Midbrain (tissue), 1 donor: Measurements from ENCODE around the gene CATSPERD.
A peak's percentile ranks its signal among the peaks of the same experiment; 100 is the strongest.

Experiments
- DNase-seq: peaks from one replicate; lab custom pipeline; 2025; lab: John Stamatoyannopoulos, UW

The CATSPERD gene, protein sequence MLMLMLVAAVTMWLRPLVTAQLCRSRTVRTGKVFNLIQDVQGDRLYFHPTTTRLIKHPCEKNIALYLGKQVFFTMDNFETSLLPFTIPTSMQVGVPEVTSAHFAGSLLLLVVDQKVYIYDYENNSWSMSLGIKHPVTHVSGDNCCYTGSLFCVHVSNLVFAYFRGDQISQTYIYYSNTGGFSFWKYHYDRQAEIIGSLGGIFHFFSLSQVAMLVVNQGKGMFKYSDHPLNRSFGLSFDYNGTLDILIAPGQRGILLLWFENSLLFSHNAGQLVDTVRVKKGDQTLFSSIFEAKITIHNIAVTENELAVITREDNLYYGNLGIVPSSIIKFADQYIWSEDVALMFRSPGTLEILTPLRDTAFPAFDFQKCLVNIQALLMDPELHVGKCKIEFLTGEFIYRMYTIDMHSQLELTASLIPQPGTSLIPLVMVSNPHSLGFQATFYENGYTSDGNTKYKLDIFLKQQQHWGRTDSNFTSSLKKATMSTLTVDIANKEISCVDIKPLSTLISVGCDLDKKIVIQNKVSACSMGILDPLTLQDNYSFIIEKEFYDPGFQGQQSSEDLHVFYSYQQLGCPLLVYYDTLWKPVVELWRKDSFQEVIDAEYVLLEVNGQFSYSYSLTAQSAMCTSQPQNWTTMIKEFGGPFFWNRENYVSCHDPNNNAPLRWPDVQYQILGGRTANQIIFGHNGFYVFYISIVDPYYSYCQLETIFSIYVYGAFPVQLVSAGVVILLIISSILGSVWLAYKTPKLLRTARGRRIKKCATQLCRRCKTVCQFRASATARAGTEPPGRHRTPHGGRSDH

DNA sequence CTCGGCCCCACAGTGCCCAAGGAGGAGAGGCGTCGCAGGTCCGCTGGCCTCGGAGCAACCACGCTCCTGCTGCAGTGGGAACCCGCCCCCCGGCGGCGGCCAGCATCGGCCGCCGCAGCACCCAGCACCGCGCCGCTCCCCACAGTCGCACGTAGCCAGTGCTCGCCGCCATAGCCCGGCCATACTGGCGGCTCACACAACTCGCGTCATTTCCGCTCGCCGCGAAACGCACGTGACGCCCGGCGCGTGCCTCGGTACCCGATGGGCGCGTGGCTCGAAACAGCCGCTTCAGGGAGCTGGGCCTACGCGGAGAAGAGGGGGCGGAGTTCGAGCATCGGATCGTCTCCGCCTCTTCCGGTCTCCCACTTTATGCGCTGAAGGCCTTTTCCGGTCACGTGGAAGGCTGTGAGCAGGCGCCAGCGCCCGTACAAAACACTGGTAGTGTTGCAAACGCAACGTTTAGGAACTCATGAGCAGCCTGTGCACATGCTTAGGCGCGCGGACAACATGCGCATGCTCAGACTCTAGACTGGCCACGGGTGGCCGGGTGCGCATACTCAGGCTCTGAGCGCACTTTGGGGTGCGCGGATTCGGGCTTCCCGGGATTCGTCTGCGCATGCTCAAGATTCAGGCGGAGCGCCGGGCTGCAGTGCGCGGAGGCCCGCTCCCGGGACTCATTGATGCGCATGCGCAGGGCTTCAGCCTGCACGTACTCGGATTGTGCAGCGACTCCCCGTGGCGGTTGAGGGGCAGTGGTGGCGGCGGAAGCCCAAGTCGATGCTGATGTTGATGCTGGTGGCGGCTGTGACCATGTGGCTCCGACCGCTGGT lies at the start of gene CATSPERD, which contains the start of gene LONP1:
CATSPERD (plus strand) TSS at position 677 of the 830 bp plus-strand sequence; CDS start at position 778, 101 bp downstream.
LONP1 (minus strand) TSS at position 186 of the 830 bp plus-strand sequence; CDS start at position 172, 14 bp downstream.
- DNase-seq: peak; percentile 98

DNA sequence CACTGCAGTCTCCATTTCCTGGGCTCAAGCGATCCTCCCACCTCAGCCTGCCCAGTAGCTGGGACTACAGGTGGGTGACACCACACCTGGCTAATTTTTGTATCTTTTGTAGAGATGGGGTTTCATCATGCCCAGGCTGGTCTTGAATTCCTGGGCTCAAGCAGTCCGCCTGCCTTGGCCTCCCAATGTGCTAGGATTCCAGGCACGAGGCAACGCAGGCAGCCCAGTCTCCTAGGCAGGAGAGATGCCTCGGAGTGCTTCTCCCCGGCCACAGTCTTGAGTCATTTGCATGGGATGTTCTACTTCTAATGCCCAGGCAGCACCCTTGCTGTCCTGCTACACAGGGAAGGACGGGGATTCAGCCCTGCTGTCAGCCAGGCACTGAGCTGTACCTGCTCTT lies 48.8 kb upstream of the CATSPERD start:
- DNase-seq: no peak

- no peak for DNase-seq
These were observed 47.6 kb upstream of the CATSPERD start for GRCh38 chr19:5672708-5673459.

DNA sequence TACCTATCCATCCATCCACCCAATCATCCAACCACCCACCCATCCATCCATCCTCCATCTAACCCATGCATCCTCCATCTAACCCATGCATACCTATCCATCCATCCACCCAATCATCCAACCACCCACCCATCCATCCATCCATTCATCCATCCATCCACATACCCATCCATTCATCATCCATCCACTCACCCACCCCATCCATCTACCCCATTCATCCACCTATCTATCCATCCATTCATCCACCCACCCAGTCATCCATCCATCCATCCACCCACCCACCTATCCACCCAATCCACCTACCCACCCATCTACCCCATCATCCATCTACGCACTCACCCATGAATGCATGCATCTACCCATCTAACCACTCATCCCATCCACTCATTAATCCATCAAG lies 46.7 kb upstream of the CATSPERD start:
- DNase-seq: no peak

DNA sequence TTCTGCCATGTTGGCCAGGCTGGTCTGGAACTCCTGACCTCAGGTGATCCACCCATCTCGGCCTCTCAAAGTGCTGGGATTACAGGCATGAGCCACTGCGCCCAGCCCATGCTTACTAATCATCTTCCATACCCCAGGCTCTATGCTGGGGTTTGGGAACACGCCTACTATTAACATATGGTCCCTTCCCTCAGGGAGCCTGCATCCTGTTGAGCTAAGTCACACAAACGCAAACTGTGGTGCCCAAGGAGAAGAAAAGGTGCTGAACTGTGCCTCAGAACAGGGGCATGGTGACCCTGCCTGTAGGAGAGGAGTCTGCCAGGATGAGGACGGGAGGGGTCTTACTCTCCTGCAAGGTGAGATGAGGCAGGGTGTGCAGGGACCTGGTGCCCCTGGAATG lies 45.7 kb upstream of the CATSPERD start:
- no peak for DNase-seq

DNA sequence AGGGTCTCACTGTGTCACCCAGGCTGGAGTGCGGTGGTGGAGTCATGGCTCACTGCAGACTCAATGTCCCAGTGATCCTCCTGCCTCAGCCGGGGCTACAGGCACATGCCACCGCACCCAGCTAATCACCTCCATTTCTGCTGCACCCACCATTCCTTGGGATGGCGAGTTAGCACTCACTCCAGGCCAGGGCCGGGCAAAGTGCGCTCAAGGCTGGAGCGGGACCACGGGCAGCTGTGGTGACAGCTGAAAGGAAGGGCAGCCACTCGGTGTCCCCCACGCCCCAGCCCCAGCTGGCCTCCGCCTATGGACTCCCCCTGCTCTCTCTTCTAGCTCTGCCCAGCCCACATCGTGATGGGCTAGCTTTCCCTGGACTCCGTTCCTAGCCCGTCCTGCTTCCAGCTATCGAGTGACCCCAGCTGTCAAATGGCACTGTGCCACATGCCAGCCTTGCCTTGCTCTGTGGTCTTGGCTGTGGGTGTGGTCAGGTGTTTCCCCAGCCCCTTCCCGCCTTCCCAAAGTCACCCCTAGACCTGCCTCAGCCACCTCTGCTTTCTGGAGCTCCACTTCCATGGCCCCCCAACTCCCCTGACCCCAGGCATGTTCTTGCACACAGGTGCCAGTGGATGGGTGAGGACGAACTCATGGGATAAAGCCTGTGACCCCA lies 44.2 kb upstream of the CATSPERD start:
- DNase-seq: no peak

DNA sequence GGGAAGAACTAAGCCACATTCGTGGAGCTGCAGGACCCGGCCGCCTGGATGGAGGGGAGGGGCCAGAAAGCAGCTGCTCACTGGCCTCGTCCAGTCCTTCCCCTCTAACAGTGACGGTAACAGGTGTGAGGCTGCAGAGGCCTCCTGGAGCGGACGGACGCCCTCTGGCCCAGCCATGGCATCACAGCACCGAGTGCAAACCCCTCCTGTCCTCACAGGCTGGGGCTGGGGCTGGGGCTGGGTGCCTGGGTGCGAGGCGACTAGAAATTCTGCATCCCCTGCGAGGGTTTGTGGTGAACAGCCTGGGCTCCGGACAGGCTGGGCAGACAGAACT lies 43.7 kb upstream of the CATSPERD start:
- DNase-seq: no peak

DNA sequence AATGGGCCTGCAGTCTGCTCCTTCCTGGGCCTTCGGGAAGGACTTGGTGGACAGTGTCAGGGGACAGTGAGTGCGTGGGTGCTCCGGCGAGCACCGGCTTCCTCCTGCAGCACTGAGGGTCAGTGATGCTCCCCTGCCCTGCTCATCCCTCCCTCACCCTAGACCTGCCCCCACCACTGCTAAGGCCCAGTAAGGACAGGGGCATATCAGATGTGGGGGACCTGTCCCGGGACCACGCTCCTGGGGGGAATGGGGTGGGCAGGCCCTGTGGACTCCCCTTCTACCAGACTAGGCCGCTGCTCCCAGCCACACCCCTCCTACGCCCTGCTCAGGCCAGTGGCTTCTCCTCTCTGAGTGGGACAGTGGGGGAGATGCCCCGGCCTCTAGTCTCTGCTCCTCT lies 43.3 kb upstream of the CATSPERD start:
- no peak for DNase-seq

- DNase-seq: no peak
These were observed 42.9 kb upstream of the CATSPERD start for GRCh38 chr19:5677580-5677979.

GRCh38 chr19:5678071-5678718 lies 42.2 kb upstream of the CATSPERD start:
- no peak for DNase-seq

DNA sequence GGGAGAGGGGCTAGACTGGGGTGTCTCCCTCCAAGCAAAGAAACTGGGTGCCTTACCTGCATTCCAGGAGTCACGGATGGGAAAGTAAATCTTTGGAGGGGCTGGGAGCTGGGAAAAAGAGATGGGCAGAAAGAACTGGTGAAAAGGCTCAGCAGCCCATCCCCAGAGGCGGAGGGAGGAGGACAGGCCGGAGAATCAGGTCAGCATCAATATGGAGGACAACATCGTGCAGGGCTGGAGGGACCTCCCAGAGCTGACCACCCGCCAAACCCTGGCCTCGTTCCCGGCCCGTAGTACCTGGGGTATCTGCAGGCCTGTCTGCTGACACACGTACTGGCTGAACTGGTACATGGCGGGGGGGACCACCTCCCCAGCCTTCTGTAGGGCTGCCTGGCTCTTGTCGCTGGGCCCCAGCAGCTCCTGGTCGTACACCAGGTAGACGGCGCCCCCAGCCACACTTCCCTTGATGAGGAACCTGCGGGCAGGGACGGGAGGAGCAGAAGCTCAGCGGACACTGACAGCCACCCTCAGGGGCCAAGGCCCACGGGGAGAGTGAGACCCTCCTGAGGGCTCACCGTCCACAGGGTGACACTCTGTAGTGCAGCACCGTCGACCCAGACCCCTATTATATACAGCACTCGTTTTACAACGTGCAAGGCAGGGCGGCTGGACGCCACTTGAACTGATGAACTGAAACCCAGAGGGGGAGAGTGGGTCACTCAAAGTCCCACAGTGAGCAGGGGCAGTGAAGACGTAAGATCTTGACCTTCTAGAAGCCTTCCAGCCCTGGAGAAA lies 41.0 kb upstream of the CATSPERD start:
- no peak for DNase-seq

GRCh38 chr19:5680084-5680436 lies 40.4 kb upstream of the CATSPERD start:
- DNase-seq: peak; percentile 66

GRCh38 chr19:5680437-5681368 lies 39.7 kb upstream of the CATSPERD start, which contains the start of the genes HSD11B1L and MICOS13:
Gene HSD11B1L, plus strand, starts transcription at chr19:5681027. Its CDS starts 3,806 bp downstream, at chr19:5684833.
Gene MICOS13, minus strand, starts transcription at chr19:5680516. Its CDS starts 30 bp downstream, at chr19:5680486.
- peak; percentile 99 for DNase-seq

- no peak for DNase-seq
These were observed 38.9 kb upstream of the CATSPERD start for GRCh38 chr19:5681391-5682106.

DNA sequence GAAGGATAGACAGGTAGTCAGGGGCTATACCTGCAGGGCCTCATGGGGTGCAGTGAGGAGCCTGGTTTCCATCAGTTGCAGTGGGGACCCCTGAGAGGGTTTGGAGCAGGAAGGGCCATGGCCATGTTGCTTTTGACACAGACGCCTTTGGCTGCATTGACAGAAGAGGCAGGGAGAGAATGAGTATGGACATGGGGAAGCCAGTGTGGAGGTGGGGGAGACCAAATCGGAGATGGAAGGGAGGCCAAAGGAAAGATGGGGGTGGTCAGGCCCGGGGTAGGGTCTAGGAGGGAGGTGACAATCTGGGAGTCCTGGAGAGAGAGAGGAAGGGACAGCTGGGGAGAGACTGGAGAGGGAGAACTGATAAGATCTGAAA lies 38.3 kb upstream of the CATSPERD start:
- DNase-seq: no peak

- DNase-seq: no peak
These were observed 37.1 kb upstream of the CATSPERD start for GRCh38 chr19:5683177-5683886.
